Adrenal gland (tissue), 12 donors: ENCODE data around the gene ANGPTL7. TPM values are rescaled to one million over a fixed set of nuclear protein-coding genes. Genes with fewer than 3 reads are reported as not detected.

Experiments
- DNase-seq, 7 donors: peaks; one replicate each; pipeline ENCODE4 v3.0.0-alpha.2; 2019 to 2020
- H3K27ac ChIP-seq, 5 donors: fragments of 200-600 bp; sonication (generic) in 4 of 5; 1 replicate in 3 of 5; 2 replicates in 2 of 5; pipeline versions ENCODE4 v1.5.1 to v1.8.0; 2016 to 2020; ENCODE audit warnings: mild to moderate bottlenecking in 1 of 5
- H3K27me3 ChIP-seq: fragments of 200-600 bp; 2 replicates; pipeline ENCODE4 v1.8.0; 2021
- H3K36me3 ChIP-seq, 2 donors: fragments of 200-600 bp; replicated peaks in 1 of 2; 1 replicate in 1 of 2; 2 replicates in 1 of 2; pipeline versions ENCODE4 v1.5.1 to v1.8.0; 2018 to 2022
- H3K4me1 ChIP-seq, 2 donors: fragments of 200-600 bp; replicated peaks in 1 of 2; 1 replicate in 1 of 2; 2 replicates in 1 of 2; pipeline versions ENCODE4 v1.5.1 to v1.8.0; 2018 to 2021
- H3K4me3 ChIP-seq, 4 donors: fragments of 200-600 bp; sonication (generic) in 3 of 4; one replicate each; pipeline ENCODE4 v1.5.1; 2016 to 2018
- H3K9me3 ChIP-seq, 3 donors: fragments of 200-600 bp; sonication (generic) in 1 of 3; replicated peaks in 1 of 3; 1 replicate in 2 of 3; 2 replicates in 1 of 3; pipeline versions ENCODE4 v1.5.1 to v1.8.0; 2016 to 2021
- POLR2A ChIP-seq, 2 donors: fragments of 450-650 bp; IDR thresholded peaks; one replicate each; pipeline ENCODE4 v1.6.1; 2017; ENCODE audit warnings: antibody characterized with exemption in 2 of 2, mild to moderate bottlenecking in 2 of 2, moderate library complexity in 1 of 2
- WGBS, 4 donors: extraction: QIAGEN DNeasy Blood & Tissue Kit in 2 of 4; methylation state at CpG; one replicate each; pipeline versions ENCODE4 v1.1.5 to v1.1.7; 2013 to 2017; 5-methylcytosine and 5-hydroxymethylcytosine counted together
- intact Hi-C, 2 donors: fragments of 100-400 bp; cut with DNase I; formaldehyde crosslinking; loops; one replicate each; pipeline versions ENCODE4 v1.14.1 to v1.15.0; 2022 to 2023
- polyA plus RNA-seq, 3 donors: library from polyadenylated mRNA; stranded (reverse); fragments of 200-250 nt in 2 of 3; fragments of 350-450 nt in 1 of 3; fragmentation: Illumina TruSeq in 1 of 3; extraction: RNeasy Lipid Tissue Mini Kit (QIAGEN cat#74804) in 1 of 3; gene quantifications; one replicate each; pipeline ENCODE4 v1.2.3, GENCODE V29; 2013 to 2014
- total RNA-seq, 9 donors: library from RNA; depleted of rRNA in 4 of 9; stranded (reverse); fragments of >200 nt in 4 of 9; fragments of 120-200 nt in 1 of 9; fragmentation: NEBNext Ultra II Directional in 1 of 9; extraction: Animal tissue kit (Norgen Biotek cat#: 25700) in 1 of 9; gene quantifications; one replicate each; pipeline versions ENCODE4 v1.1.0 to v1.2.4, GENCODE V29; 2013 to 2023
- TF ChIP-seq, protein P1 (sequence below), 6 experiments: fragments of 450-650 bp in 4 of 6; fragments of 200-600 bp in 2 of 6; sonication (generic) in 1 of 6; IDR thresholded peaks; 1 replicate in 5 of 6; 2 replicates in 1 of 6; pipeline versions ENCODE4 v1.5.1 to v1.8.0; 2016 to 2021; ENCODE audit warnings: antibody characterized with exemption in 6 of 6, mild to moderate bottlenecking in 2 of 6, moderate library complexity in 1 of 6
- donor health status: healthy with polysubstance abuse.
- donor health status: Bipolar disorder and iron deficiency.
- donor health status: DM: yes; HTN: yes; CAD: no.
- donor health status: DM: no; HTN: no; CAD: no.
- donor health status: DM: no; HTN: no; CAD: no.
- donor health status: DM: yes; HTN: yes; CAD: no.

The ANGPTL7 gene
- total and polyA plus RNA-seq, 12 donors, result 0.12 to 8.5 (median 2.1) TPM

DNA sequence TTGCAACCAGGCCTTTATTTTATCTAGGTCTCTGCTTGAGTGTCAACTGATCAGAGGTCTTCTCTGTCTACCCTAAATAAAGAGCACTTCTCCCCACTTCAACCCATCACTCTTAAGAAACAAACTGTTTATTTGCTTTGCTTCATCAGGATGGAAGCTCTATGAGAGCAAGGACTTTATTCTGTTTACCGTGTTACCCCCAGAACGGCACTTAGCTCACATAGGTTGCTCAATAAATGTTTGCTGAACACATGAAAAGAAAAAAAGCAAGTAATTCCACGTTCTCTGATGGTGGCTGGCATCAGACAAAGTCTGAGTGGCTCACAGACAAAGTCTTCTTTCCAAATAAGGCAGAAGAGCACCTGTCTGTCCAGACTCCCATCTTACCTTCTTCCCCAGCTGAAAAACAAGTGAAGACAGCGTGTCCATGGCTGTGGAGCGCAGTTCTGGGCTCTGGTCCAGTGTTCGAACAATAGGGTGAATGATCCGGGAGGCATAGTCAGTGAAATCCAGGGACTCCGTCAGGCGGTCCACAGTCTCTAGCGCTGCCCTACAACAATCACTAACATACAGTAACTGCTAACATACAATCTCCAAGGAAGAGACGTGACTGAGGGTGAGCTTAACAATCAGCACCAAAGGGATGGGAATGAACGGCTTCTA, 22.9 kb downstream of the ANGPTL7 start:
- H3K9me3 ChIP-seq, result no peaks in the 10 kb centered on the region
- no peak overlapping the region for H3K27ac ChIP-seq
- H3K36me3 ChIP-seq, result peaks cover 0 to 78% of the 10 kb centered on the region in 2 donors
- H3K27me3 ChIP-seq, result no peaks in the 10 kb centered on the region
- no peak for DNase-seq
- 94 to 96% (median 95%) methylated on average over 12 of the region's 12 CpGs for WGBS, 4 donors
- no peak for TF ChIP-seq POLR2A (IDR thresholded peaks at IDR 0.05)
- TF ChIP-seq, protein P1, sequence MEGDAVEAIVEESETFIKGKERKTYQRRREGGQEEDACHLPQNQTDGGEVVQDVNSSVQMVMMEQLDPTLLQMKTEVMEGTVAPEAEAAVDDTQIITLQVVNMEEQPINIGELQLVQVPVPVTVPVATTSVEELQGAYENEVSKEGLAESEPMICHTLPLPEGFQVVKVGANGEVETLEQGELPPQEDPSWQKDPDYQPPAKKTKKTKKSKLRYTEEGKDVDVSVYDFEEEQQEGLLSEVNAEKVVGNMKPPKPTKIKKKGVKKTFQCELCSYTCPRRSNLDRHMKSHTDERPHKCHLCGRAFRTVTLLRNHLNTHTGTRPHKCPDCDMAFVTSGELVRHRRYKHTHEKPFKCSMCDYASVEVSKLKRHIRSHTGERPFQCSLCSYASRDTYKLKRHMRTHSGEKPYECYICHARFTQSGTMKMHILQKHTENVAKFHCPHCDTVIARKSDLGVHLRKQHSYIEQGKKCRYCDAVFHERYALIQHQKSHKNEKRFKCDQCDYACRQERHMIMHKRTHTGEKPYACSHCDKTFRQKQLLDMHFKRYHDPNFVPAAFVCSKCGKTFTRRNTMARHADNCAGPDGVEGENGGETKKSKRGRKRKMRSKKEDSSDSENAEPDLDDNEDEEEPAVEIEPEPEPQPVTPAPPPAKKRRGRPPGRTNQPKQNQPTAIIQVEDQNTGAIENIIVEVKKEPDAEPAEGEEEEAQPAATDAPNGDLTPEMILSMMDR (IDR thresholded peaks at IDR 0.05), result no peak
- intact Hi-C loops, result loop anchor here in 1 of 2 donors (10.0 kb wide), 1 partner anchor 117 kb away; the partner anchor contains the start of gene EXOSC10
- no peaks in the 10 kb centered on the region for H3K4me1 ChIP-seq
- no peak overlapping the region for H3K4me3 ChIP-seq

DNA sequence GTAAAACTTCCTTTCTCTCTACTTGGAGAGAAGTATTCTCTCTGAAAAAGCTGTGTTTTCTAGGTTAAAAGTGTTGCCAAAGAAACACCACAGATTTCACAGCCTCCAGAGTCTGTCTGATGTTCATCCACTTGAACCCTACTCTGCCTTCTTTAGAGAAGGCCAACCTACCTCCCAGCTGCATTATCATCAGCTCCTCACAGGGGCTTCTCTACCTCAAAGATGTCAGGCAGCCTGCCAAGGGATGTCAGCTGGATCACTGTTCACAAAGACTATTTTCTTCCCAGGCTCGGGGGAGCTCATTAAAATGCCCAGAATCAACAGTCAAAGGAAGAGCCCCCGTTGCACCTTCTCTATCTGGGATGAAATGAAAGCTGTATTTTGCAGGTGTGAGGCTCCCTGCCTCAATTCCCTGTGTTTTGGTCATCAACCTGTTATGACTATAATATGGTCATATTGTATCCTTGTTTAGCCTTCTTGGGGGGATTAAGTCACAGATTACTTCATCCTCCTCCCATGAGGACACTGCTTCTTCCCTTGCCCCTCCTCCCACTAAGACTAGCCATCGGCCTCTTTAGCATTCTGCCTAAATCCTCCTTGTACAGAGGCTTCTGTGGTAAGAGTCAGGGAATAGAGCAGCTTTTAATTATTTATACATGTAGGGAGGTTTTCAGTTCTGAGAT, 25.7 kb downstream of the ANGPTL7 start:
- H3K27me3 ChIP-seq, result no peaks in the 10 kb centered on the region
- H3K4me1 ChIP-seq, result no peaks in the 10 kb centered on the region
- peaks cover 0 to 81% of the 10 kb centered on the region in 2 donors for H3K36me3 ChIP-seq
- intact Hi-C loops, result loop anchor here in 1 of 2 donors (10.0 kb wide), 1 partner anchor 120 kb away; the partner anchor contains the start of gene EXOSC10
- 58 to 93% (median 85%) methylated on average over 3 of the region's 3 CpGs for WGBS, 4 donors
- H3K27ac ChIP-seq, result no peak overlapping the region
- no peak for TF ChIP-seq POLR2A (IDR thresholded peaks at IDR 0.05)
- TF ChIP-seq, protein P1 (IDR thresholded peaks at IDR 0.05), result no peak
- DNase-seq, result no peak
- no peaks in the 10 kb centered on the region for H3K9me3 ChIP-seq
- H3K4me3 ChIP-seq, result no peak overlapping the region

DNA sequence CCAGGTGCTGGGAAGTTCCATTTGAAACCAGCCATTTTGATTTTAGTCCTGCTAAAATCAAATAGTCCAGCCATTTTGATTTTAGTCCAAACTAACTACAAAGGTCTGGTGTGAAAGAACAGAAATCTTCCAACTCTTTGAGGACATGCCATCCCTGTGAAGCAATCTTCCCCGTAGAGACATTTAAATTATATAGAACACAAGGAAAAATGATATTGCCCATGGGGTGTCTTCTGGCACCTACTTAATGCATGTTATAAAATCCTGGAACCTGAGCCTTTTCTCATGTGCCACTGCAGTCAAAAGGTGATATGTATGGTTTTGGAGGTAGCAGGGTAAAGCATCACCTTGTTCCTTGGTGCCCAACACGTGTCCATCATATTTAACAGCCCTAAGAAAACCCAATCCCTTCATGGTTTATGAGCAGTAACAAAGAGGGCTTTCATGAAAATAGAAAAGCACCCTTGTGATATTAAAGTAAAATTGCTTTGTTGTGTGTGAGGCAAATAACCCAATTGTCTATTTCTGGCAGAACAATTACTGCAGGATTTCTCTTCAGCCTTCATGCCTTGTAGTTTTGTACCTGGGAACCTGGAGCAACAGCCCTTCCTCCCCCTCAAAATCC, 26.3 kb downstream of the ANGPTL7 start:
- Histone ChIP-seq H3K27me3 (no peaks in the 10 kb centered on the region), H3K27ac (no peak overlapping the region), H3K4me3 (no peak overlapping the region), H3K4me1 (no peaks in the 10 kb centered on the region), H3K9me3 (no peaks in the 10 kb centered on the region), H3K36me3 (peaks cover 0 to 75% of the 10 kb centered on the region in 2 donors)
- no peak for DNase-seq
- no peak for TF ChIP-seq POLR2A (IDR thresholded peaks at IDR 0.05)
- TF ChIP-seq, protein P1 (IDR thresholded peaks at IDR 0.05), result no peak
- intact Hi-C loops, result loop anchor here in 1 of 2 donors (10.0 kb wide), 1 partner anchor 121 kb away; the partner anchor contains the start of gene EXOSC10
- WGBS, 4 donors, result 91 to 94% (median 92%) methylated on average over 2 of the region's 2 CpGs

DNA sequence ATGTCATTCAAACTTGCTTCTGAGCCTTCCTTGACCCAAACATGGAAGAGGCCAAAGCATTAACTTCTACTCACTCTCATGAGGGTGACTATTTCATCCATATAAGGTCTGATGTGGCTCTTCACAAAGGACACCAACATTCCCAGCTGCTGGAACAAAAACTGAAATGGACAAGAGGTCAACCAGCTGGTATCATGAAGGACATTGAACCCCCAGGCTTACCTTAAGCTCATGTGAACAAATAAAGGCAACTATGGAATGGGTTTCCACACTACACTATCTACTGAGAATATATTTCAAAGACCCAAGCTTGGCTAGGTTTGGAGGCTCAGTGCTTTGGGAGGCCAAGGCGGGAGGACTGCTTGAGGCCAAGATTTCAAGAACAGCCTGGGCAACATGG, 26.9 kb downstream of the ANGPTL7 start:
- H3K4me1 ChIP-seq, result no peaks in the 10 kb centered on the region
- TF ChIP-seq, protein P1 (IDR thresholded peaks at IDR 0.05), result no peak
- TF ChIP-seq POLR2A (IDR thresholded peaks at IDR 0.05), result no peak
- H3K27me3 ChIP-seq, result no peaks in the 10 kb centered on the region
- H3K9me3 ChIP-seq, result no peaks in the 10 kb centered on the region
- H3K36me3 ChIP-seq, result peaks cover 0 to 69% of the 10 kb centered on the region in 2 donors
- 96 to 100% (median 100%) methylated on average over 1 of the region's 1 CpG for WGBS, 4 donors
- no peak overlapping the region for H3K27ac ChIP-seq
- no peak for DNase-seq
- H3K4me3 ChIP-seq, result no peak overlapping the region
- intact Hi-C loops, result loop anchor here in 1 of 2 donors (10.0 kb wide), 1 partner anchor 121 kb away; the partner anchor contains the start of gene EXOSC10
